ENCODE results near the gene PRKCA.

- no peak for TF ChIP-seq POLR2AphosphoS5 (IDR thresholded peaks at IDR 0.05; ENCODE audit: low read depth, low read length)
- no peak for TF ChIP-seq POLR2A (IDR thresholded peaks at IDR 0.05; ENCODE audit: low read depth, low read length)
- TF ChIP-seq TAF1 (IDR thresholded peaks at IDR 0.05; ENCODE audit: borderline replicate concordance, low read depth, low read length), result no peak
Observed at GRCh38 chr17:66775881-66776400, 473.5 kb downstream of the PRKCA start.
